NCI-H524 (cell line): ENCODE measurements around the gene TSPAN9.

Source experiments
- DNase-seq, 2 experiments: peaks; one replicate each; lab custom pipeline; 2025; lab: John Stamatoyannopoulos, UW

The TSPAN9 gene

DNA sequence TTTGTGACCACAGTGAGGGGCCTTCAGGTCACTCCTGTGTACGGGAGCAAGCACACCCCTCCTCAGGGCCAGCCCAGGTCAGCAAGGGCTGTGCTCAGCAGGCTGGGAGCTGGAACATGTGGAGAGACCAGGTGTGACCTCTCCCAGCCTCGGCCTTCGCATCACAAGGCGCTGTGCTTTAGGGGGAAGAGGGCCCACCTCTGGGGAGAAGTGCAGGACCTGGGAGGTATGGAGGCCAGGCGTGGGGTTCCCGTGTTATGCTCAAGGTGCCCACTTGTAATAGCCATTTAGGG is 219.2 kb downstream of the TSPAN9 start:
- no peak for DNase-seq

GRCh38 chr12:3298603-3299002 is 221.4 kb downstream of the TSPAN9 start:
- no peak for DNase-seq

DNA sequence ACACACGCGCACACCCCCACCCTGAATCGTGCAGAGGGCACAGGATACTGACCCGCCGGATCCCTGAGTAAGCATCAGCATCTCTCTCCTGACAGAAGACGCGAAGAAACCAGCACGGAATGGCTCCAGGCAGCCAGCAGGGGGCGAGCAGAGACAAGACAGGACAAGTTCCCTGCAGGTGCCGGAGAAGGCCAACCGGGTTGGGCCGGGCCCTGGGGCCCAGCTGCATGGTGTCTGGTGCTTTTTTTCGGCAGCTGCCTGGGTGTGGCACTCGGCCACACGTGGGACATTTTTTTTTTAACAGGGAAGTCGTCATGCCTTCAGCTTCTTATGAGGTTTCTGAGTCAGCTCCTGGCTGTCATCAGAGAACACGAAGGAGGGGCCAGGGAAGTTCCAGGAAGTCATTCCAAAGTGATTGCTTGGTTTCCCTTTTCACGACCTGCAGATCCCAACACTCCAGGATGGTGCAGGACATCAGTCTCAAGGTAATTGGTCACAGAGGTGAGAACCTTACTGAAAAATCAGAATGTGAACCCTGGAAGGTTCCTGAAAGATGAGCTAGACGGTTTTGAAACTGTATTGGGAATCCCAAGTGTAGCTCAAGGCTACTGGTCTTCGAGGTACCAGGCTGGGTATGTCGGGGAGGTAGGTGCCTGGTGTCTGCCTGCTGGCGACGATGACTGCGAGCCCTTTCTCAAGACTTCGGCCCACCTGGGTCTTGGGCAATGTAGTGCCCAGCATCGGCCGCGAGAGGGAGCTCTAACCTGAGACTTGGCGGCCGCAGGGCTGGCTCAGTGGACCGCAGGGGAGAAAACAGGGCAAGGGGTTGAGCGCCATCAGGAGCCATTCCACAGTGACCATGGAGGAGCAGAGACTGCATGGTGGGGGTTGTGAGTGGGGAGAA is 223.0 kb downstream of the TSPAN9 start:
- DNase-seq = peak; percentile 65 to 83

DNA sequence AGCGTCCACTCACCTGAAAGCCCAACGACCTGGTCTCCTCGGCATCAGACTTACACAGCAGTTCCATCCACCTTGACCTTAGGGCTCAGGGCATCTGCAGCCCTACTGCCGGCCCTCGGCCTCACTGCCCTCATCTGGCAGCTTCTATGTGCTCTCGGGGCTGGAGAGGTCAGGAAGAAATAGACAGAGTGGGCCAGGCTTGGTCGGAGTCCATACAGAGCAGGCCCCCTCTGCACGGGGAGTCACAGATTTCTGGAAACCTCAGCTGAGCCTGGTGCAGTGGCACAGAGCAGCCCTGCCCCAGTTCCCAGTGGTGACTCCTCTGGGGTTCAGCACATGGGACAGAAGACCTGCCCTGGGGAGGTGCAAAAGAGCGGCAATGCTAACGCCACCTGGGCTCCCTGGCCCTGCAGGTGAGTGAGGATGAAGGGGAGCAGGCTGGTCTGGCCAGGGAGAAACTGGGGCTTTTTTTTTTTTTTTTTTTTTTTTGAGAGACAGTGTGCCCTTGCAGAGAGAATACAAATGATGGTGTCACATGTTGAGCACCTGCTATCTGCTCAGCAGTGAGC is 223.7 kb downstream of the TSPAN9 start:
- DNase-seq = peak in 1 of 2 experiments; percentile 32

DNA sequence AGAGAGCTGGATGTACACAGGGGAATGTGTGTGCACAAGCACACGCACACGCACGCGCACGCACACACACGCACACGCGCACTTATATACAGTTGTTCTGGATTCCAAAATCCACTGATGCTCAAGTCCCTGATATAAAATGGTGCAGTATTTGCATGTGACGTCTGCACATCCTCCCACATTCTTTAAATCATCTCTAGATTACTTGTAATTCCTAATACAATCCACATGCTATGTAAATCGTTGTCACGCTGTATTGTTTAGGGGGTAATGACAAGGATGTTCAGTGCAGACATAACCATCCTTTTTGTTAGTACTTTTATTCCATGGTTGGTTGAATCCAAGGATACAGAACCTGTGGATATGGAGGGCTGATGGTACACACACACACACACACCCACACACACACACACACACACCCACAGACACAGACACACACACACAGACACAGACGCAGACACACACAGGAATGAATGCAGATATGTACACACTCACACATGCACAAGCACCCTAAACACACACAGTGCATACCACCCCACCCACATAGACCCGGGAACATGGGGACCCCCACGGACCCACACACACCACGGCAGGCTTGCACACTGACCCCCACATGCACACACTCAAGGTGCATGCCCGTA is 225.3 kb downstream of the TSPAN9 start:
- no peak for DNase-seq

DNA sequence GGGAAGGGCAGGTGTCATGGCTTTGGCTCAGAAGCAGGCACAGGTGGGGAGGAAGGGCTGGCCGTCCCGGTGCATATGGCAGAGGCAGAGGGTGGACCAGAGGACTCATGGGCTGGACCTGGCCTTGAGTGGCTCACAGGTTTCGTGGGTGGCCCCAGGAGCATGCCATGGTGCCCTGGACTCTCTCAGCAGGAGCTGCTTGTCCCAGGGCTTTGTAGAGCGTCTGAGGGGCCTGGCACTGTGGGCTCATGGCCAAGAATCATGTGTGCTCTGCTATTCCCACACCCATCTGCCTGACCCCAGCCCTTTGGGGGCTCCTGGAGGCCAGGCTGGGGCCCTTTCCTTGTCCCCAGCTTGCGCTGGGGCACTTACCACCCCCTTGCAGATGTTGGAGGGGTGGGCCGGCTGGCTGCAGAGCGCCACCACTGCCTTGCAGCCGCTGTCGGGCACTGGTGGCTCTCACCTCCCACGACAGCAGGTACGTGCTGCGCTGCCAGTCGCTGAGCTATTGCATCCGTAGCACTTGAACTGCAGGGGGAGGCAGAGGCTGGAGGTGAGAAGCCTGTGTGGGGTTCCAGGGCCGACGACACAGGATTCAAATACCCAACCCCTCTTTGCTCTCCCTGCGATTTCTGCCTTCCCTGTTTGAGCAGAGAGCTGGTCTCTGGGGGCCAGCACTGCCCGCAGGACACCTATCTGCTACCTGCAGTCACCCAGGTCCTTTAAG is 226.4 kb downstream of the TSPAN9 start:
- DNase-seq = peak; percentile 36 to 68

- DNase-seq = no peak
Observed at GRCh38 chr12:3304436-3305165, 227.4 kb downstream of the TSPAN9 start.

DNA sequence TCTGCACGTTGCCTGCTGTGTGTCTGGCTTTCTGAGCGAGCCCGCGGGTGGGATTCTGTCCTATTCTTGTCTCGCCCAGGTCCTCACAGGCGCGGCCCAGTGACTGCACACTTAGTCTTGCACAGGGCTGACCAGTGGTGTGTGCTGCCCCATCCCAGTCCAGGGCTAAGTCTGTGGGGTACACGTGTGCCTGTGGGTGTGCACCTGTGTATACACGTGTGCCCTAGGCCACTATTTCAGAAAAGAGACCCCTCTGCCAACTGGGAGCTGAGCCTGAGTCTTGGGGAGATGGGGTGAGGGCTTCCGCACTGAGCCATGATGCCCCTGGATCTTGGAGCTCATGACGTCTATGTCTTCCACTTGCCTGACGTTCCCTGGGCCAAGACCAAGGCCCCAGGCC is 228.3 kb downstream of the TSPAN9 start:
- no peak for DNase-seq

- DNase-seq = no peak
Observed at GRCh38 chr12:3305904-3306619, 228.9 kb downstream of the TSPAN9 start.

- no peak for DNase-seq
Observed at GRCh38 chr12:3307389-3307788, 230.2 kb downstream of the TSPAN9 start.

GRCh38 chr12:3308063-3308462 is 230.9 kb downstream of the TSPAN9 start:
- no peak for DNase-seq

- no peak for DNase-seq
Observed at GRCh38 chr12:3308609-3309008, 231.4 kb downstream of the TSPAN9 start.

DNA sequence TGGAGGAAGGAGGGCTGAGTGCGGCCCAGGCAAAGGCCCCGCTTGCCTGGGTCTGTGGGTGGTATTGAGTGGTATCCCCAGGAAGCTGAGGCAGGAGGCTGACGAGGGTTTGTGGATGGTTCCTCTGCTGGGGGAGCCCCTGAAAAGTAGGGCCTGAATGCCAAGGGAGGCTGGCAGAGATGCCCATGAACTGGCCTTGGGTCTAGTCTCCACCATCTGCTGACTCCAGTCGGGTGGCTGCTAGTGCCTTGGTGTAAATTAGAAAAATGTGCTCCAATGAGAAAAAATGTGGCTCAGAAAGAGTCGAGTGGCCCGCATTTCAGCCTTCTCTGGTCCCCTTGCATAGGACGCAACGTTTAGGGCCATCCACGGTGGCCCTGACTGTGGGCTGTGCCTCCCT is 232.6 kb downstream of the TSPAN9 start:
- DNase-seq = no peak

GRCh38 chr12:3310271-3311026 is 233.3 kb downstream of the TSPAN9 start:
- DNase-seq = no peak

DNA sequence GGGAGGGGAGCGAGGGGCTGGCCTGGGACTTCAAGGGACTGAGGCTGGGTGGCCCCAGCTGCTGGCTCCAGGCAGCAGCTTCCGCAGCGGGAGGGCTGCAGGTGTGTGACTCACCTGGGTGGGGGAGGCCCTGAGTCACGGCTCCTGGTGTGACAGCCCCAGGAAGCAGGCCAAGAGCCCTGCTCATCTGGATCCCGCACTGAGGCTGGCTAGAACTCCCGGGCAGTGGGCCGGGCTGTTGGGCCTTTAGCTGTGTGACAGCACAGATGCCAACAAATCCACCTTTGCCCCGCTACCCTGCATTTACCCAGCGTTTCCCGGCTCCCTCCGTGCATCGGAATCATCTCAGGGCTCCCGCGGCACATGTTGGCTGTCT is 233.8 kb downstream of the TSPAN9 start:
- DNase-seq = no peak

DNA sequence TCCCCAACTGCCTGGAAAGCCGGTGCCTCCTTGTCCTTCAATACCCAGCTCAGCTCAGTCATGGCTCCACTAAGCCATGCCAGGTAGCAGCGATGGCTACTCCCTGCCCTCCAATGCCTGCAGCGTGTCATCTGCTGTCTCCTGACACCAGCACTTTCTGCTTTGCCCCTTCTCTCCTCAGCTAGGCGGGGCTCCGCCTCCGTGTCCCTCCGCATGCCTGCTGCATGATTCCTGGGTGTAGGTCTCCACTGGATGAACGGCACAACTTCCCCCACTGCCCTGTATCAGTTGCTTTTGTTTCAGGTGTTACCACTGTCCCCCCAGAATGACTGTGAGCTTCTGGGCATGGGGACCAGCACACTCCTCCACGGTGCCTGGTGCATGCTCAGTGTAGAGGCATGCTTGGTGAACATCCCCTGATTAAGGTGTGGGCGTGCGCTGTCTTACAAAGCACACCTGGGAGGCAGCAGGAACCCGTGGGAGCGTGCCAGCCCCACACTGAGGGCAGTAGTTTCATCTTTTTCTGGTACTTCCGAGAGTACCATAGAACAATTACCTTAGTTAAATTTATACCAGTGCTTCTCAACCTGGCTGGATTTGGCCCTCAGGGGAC is 234.4 kb downstream of the TSPAN9 start:
- DNase-seq = no peak

GRCh38 chr12:3313066-3313465 is 235.9 kb downstream of the TSPAN9 start:
- no peak for DNase-seq

GRCh38 chr12:3313675-3314663 is 236.8 kb downstream of the TSPAN9 start:
- peak; percentile 43 to 64 for DNase-seq

DNA sequence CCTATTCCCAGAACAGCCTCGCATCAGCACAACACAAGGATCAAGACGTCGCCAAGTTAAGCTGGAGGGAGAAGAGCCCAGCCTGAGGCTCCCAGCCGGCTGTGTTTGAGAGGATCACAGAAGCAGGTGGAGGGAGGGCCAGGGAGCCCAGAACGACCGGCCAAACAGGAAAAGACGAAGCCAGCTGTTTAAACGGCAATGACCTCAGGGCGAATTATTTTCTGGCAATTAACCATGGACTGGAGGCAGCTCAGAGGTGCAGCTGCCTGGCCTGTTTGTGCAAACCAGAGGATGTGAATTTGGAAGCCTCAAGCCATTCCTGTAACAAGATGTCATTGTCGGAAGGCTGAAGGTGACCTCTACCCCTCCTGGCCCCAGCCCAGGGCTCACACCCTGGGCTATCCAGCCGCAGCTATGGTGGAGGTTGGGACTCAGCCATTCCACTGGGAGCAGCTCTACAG is 238.1 kb downstream of the TSPAN9 start:
- DNase-seq = peak in 1 of 2 experiments; percentile 57
